GM18499 (cell line): ENCODE results near the gene ADGRG7.
"Not testable (repeated sequence)": the region's sequence is repeated elsewhere in the genome, so short reads cannot be mapped to it uniquely, and the experiment has no call there.

ENCODE experiments used
- ATAC-seq: cut with Tn5 transposase; IDR thresholded peaks from one replicate; pipeline ENCODE4 v1.9.1; 2021; ENCODE audit warnings: moderate number of reproducible peaks; ENCODE audit not compliant: insufficient read depth, unreplicated experiment

Gene ADGRG7, protein sequence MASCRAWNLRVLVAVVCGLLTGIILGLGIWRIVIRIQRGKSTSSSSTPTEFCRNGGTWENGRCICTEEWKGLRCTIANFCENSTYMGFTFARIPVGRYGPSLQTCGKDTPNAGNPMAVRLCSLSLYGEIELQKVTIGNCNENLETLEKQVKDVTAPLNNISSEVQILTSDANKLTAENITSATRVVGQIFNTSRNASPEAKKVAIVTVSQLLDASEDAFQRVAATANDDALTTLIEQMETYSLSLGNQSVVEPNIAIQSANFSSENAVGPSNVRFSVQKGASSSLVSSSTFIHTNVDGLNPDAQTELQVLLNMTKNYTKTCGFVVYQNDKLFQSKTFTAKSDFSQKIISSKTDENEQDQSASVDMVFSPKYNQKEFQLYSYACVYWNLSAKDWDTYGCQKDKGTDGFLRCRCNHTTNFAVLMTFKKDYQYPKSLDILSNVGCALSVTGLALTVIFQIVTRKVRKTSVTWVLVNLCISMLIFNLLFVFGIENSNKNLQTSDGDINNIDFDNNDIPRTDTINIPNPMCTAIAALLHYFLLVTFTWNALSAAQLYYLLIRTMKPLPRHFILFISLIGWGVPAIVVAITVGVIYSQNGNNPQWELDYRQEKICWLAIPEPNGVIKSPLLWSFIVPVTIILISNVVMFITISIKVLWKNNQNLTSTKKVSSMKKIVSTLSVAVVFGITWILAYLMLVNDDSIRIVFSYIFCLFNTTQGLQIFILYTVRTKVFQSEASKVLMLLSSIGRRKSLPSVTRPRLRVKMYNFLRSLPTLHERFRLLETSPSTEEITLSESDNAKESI

DNA sequence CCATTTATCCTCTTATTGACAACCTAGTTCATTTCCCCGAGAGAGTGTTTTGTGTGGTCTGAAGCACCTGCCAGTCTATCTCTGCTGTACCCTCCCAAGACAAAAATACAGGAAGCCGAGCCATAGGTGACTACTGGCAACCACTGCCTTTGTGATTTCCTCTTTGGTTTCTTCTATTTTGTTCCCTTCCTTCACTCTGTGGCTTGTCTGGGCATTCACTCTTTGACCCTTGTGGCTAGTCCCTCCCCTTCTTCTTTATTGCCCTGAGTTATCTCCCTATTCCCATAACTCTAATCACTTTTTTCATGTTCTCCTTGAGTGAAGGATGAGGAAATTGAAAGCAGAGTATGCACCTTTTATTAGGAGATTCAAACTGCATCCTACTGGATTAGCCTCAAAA is at the start of gene ADGRG7:
Gene ADGRG7 (plus strand): TSS at position 297 of the 400 bp plus-strand sequence. CDS start 256 bp downstream, outside the sequence.
- no peak for ATAC-seq

DNA sequence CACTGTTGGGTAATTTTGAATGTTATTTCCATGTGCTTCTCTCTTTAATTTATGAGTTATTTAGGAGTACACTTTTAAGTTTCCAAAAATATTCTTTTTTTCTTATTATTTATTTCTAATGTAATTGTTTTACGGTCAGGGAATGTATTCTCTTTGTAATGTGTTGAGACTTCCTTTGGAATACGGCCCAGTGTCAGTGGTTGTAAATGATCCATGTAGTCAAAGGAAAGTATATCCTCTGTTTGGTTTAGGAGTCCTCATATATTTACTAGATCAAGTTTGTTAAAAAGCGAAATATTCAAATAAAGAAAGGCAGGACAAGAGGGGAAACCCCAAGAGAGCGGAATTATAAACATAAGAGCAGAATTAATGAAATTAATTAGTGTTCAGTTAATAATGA is 49.0 kb upstream of the ADGRG7 start:
- ATAC-seq, result no peak

DNA sequence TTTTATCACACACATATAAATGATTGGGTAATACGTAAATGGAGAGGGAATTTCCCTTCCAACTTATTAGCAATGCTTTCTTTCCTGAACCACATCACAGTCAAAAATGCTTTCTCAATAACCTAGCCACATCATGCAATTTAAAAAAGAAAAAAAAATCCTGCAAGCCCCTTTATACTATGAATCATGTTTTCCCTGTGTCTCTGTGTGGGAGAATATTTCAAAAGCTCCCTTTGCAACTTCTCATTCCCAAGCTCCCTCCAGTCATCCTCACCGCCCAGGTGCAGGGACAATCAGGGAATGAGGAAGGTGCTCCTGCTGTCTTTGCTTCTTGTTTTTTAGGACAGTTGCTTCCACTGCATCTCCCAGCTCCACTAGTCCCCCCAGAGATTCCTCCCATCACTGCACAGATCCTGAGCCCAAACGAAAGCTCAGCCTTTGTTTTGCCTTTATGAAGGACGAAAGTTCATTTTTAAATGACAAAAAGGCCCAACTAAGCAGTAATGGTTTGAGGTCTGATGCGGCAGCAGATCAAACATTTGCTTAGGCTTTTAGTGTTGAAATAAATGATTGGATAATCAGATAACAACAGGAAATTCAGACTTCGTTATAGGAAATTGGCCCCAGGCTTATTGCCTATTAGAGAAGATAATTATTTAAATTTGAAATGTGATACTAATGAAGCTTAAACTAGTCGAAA is 47.8 kb upstream of the ADGRG7 start:
- no peak for ATAC-seq

DNA sequence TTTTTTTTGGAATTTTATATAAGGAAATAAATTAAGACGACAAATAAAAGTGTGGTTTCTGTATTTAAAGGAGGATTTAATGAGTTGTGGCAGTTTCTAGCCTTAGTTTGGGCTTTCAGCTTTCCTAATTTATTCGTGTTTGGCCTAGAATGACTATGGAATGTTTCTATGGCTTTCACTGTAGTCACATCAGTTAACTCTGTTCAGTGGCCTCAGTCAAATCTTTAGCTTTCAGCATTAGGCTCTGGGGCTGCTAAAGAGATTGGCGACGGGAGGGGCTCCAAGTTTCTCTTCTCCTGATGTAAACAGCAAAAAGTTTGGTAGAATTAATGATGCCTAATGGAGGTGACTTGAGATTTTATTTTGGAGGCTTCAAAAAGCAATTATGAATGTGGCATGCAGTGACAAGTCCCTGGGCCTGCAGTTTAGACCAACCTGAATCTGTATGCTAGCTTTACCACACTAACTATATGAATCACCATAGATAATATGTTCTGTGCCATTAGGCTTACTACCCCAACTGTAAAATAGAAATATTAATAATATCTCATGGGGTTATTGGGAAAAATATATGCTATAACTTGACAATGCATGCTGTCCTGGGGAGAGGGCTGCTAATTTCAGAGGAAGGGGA is 47.1 kb upstream of the ADGRG7 start:
- ATAC-seq, result no peak

DNA sequence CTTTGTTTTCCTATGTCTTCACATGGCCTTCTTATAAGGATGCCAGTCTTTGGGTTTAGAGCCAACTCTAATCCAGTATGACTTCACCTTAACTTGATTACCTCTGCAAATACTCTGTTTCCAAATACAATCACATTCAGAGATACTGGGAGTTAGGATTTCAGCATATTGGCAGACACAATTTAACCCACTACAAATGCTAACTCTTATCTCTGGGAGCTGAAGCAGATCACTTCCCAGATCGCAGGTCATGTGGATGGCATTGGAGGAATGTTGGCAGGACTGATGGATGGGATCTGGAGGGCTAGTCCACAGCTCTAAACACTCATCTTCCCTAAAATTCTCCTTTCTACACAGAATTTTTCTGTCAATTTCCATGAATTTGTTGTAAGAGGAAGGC is 46.2 kb upstream of the ADGRG7 start:
- ATAC-seq, result no peak

DNA sequence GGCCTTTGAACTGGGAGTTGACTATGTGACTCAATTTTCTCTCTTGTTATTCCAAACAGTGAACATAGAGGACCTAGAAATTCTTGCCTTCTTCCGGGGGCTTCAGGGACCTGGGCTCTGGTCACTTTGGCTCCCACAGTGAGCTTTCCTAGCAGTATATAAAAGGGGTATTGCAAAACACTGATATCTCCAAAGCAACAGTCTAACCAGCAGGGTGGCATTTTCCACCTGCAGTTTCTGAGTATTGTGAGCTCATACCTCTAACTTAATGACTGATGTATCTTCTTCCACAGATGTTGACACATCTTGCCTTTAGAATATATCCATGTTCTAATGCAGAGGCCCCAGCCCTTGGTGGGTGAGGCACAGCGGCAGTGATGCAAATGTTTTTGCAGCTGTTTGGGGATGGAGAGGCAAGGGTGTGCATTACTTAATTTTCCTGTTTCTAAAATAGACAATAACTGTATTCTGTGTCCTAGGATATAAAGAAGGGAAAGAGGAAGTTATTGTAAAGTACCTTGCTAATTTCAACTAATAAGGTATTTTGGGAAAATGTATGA is 45.7 kb upstream of the ADGRG7 start:
- ATAC-seq, result no peak

DNA sequence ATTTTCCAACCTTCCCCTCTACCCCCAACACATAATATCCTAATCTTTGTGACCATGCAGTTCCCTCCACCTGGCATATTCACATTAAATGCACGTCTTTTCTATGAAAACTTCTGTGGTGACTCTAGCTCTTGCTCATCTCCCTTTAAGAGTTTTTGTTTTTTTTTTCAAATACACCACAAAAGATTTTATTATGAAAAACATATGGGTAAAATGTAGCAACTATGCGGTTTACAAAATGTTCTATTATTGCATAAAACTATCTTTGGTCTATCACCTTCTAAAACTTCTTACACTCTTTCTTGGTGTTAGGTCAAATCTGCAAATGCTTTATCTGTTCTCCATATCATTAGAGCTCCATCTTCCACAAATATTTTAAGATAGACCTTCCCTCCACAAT is 38.6 kb upstream of the ADGRG7 start:
- ATAC-seq, result no peak

DNA sequence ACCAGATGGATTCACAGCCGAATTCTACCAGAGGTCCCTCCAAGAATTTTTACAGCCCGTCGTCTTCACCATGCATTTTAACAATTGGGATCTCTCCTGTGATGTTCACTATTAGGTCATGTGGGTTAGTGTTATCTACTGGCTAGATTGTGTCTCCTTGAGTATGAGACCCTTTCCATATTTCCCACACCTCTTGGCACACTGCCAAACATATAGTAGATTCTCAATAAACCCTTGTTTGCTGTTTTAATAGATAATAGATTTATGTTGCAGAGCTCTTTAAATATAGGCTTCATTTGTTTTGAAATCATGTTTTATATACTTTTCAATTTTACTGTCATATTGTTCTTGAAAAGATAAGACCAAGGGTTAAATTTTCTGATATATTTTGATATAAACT is 34.9 kb upstream of the ADGRG7 start:
- no peak for ATAC-seq

DNA sequence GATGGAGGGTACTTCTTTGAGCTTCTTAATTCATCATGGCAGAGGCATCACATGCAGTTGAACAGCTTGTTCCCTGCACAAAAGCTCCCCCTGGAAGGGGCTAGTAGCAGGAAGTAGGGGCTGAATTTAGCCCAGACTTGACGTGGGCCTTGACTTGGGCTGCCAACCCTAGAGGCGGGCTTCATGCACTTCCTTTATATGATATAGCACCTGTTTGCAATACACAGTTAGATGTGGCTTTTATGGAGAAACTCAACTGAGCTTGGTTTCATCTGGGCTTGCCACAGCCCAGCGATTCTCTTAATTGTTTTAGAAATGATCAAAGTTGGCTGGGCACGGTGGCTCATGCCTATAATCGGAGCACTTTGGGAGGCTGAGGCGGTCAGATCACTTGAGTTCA is 33.7 kb upstream of the ADGRG7 start:
- no peak for ATAC-seq

DNA sequence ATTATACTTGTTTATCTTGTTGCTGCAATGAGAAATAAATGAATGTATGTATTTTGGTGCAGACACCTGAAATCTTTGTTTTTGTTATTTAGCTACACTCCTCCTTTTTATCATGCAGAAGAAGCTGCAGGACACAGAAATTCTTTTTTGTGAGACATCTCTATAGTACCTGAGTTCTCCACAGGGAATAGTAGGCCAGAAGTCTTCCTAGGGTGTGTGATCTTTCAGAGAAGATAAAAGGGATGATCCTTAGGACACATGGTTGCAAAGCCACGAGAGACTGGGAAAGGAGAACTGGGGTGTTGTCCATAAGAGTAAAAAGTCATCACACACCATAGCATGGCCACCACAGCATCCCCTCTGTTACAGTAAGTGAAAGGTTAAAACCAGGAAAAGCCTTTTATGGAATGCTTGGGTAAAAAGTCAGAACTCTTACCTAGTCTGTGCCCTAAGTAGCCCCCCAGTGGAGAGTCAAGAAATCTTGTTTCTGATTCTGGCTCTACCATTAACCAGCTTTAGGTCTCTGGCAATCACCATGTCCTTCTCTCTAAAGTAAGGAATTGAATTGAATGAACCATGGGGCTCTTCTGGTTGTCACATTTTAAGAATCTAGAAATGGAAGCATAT is 31.9 kb upstream of the ADGRG7 start:
- ATAC-seq, result no peak

DNA sequence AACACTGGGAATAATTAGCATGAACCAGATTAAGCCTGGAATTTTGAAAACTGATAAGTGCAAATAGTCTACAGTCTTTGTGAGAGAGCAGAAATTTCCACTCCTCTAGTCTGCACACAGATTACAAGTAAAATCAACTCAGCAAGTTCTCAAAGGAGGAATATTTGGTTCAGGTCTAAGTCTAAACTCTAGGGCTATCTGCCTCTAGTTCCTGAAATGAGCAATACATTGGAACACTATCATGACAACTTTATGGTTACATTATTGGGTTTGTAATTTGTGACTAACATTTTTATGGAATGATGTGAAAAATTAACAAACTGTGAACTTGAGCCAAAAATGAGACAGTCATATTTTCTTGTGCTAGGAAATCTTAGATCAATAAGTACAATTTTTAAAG is 30.8 kb upstream of the ADGRG7 start:
- no peak for ATAC-seq

DNA sequence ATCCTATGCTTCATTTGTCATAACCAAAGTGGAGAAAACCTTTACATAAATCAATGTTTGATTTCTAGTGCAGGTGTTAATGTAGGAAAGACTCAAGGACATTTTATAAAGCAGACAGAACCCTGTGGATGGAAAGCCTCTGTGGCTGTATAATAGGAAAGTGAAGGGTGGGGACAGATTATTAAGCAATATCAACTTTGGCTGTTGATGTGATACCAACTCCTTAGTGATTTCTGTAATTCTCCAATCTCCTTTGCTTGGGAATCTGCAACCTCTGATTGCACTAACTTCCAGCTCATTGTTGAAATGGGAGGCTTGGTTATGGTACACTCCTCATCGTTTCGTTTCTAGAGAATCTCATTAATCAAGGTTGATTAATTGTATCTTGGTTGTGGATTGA is 29.3 kb upstream of the ADGRG7 start:
- no peak for ATAC-seq

DNA sequence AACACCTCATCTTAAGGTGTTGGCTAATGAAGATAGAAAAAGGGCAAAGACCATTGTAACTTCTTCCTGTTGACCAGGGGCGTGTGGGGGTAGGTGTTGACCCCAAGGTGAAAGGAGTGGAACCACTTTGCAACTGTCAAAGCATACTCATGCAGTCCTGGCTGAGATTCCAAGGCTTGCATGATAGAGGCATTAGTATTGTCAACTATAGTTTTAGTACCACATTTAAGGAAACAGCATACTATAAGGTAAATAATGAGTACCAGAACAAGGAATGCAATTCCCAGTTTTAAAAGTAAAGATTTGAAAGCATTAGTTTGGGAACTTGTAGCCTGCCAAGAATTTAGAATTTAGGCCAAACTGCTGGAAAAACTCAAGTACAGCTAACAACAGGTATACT is 27.8 kb upstream of the ADGRG7 start:
- ATAC-seq, result no peak

DNA sequence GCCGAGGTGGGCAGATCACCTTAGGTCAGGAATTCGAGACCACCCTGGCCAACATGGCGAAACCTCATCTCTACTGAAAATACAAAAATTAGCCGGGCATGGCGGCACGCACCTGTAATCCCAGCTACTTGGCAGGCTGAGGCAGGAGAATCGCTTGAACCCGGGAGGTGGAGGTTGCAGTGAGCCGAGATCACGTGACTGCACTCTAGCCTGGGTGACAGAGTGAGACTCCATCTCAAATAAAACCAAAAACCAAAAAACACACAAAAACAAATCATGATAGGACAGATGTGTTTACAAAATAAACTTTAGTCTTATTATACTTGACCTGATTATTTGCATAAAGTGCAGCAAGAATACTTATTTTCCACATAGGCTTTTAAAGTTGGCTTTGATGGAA is 27.2 kb upstream of the ADGRG7 start:
- ATAC-seq, result not testable (repeated sequence)

DNA sequence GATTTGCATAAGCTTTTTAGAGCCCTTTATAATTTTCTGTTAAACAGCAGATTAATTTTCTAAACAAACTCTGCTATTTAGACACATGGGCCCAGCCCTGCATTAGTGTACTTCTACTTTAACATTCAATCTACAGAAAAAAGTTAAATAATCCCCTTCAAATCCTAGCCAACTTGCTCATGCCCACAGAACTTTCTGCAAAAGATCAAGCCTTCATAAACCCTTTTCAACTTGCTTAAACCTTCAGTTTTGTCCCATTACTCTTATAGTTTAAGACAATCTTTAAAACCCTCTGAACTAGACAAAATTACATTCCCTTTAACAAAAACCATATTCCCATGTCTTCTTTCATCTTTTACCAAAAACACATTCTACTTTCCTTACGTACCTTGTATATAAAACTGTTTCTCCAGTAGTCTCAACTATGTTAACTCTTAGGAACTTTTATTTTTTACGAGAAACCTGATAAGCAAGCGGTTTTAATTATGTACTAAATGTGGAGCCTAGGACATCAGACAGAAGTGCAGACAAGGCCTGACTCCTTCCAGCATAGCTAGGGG is 25.2 kb upstream of the ADGRG7 start:
- no peak for ATAC-seq

DNA sequence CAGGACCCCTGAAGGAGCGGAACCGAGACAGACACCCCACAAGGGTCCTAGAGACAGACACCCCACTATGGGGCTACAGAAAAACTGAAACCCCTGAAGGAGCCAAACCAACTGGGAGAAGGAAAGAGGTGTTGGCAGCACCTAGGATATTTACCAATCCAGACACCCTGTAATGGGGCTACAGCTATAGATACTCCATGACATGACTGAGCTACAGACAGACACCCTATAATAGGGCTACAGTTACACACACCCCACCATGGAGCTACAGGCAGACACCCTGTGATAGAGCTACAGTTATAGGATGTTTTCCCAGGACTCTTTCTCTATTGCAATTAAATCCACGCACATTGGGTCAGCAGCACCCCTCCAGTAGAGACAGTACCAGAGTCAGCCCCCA is 22.6 kb upstream of the ADGRG7 start:
- no peak for ATAC-seq

DNA sequence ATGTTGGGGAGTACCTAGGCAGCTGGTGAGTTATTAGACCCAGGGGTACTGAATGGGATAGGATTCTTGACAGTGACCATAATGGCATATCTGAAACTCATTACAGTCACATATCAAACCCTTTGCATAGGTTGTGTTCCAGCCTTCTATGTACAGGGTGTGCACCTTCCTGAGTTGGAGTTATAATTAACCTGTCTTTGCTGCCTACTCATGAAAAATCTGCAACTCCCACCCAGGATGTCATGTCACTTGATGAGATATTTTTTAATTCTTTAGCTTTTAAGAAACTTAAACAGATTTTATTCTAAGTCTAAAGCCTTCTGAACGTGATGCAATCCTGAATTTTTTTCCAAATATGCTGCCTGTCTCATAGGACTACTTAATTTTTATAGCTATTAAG is 21.1 kb upstream of the ADGRG7 start:
- no peak for ATAC-seq

DNA sequence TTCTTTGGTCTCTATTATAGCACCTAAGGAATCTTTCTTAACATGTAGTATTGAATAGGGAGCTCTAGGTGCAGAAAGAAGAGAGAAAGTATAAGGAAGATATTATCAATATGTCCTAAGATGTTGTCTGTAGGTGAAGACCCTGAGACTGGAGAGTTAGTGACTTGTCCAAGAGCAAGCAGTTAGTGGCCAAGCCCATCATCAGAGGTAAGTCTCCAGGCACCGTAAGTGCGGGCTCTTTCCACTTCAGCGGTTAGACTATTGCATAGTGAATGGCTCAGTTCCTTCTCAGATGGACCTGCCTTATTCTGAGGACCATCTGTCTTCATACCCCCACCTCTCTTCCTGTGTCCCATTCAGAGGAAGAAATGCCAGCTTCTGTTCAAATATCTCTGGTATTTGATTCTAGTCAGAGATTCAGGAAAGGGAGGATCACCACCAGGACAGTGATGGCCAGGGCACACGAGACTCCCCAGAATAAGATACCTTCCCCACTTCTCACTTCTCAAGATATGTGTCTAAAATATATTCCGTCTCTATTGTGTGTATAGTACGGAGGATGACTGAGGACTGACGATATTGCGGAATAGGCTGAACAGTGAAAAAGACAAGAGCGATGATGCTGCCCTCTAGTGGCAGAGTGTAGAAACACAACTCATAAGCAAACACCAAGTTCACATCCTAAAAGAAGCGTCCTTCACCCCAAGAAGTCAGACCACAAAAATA is 19.1 kb upstream of the ADGRG7 start:
- ATAC-seq, result no peak

DNA sequence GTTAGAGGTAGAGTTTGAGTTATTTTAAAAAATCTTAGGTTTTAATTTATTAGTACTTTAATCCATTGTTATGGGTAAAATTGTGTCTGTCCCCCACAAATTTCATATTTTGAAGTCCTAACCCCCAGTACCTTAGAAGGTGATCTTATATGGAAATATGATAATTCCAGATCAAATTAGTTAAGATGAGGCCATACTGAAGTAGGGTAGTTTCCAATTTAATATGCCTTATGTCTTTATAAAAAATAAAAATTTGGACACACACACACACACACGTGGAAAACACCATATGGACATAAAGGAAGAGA is 18.6 kb upstream of the ADGRG7 start:
- ATAC-seq, result no peak
